HG03378 (cell line): Measurements from ENCODE around the gene RASIP1.
"Not testable (repeated sequence)": the region's sequence is repeated elsewhere in the genome, so short reads cannot be mapped to it uniquely, and the experiment has no call there.

Experiments used
- ATAC-seq: cut with Tn5 transposase; IDR thresholded peaks from one replicate; pipeline ENCODE4 v1.9.1; 2021; ENCODE audit warnings: mild to moderate bottlenecking, moderate library complexity; ENCODE audit not compliant: unreplicated experiment

The RASIP1 gene

DNA sequence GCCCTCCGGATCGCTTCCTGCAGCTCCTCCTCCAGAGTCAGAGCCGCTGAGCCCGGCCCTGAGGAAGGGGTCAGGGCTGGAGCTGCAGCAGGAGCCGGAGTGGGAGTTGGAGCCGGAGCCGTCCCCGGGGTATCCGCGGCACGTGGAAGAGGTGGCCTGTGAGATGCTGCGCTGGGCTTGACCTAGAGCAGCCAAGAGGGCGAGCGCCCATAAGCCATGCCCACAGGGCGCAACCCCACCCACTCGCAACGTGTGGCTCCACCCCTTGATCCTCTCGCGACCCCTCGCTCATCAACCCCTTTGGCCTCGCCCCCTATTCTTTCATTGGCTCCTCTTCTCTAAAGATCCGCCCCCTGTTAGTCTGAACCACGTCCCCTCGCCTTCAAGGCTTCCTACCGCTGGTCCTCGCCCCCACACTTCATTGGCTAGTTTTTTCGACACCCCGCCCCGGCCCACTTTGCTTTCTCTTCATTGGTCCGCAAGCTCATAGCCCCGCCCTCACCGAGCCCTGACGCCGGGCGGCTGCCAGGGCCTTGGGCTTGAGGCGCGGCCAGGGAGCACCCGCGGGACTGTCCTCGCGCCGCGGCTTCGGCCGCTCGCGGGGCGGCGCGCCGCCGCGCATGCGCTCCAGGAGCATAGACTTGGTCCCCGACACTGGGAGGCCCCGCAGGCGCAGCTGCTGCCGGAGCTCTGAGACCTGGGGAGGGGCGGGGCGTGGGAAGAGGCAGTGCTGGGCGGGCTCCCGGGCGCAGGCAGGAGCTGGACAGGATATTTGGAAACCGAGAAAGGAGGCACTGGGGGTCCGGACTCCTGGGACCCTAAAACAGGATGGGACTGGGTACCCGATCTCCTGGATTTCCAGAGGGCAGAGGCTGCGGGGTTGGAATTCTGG lies 26.3 kb downstream of the RASIP1 start:
- ATAC-seq: peak; percentile 77

- no peak for ATAC-seq
These were observed 27.2 kb downstream of the RASIP1 start for GRCh38 chr19:48713041-48713863.

GRCh38 chr19:48711106-48711662 lies 29.2 kb downstream of the RASIP1 start:
- no peak for ATAC-seq

- no peak for ATAC-seq
These were observed 31.9 kb downstream of the RASIP1 start for GRCh38 chr19:48708471-48708870.

DNA sequence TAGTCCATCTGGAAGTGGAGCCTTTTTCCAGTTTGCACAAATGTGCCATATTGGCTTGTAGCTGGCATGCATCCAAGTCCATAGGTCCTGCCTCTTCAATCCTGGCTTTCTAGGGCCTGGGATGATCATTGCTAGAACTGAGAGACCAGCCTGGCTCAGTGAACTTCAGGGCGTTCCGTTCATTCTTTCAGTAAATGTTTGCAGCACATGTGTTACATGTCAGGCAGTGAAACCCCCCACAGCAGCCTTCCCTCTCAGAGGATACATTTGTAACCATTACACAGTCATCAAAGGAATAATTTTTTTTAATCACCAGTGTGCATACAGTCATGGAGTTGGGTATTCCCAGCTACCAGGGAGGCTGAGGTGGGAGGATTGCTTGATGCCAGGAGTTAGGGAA lies 35.0 kb downstream of the RASIP1 start:
- no peak for ATAC-seq

- ATAC-seq: no peak
These were observed 37.1 kb downstream of the RASIP1 start for GRCh38 chr19:48703316-48703715.

DNA sequence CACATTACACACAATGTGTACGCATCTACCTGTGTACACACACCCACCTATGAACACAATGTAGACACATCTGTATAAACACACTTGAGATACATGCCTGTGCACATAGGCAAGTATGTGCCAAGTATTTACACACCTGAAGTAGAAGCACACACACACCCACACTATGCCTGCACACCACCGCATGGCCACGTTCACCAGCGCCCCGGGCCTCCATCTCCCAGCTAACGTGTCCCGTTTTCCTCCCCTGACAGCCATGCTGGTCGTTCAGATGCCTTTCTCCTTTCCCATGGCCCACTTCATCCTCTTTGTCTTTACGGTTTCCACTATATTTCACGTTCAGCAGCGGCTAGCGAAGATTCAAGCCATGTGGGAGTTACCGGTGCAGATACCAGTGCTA lies 37.7 kb downstream of the RASIP1 start:
- no peak for ATAC-seq

DNA sequence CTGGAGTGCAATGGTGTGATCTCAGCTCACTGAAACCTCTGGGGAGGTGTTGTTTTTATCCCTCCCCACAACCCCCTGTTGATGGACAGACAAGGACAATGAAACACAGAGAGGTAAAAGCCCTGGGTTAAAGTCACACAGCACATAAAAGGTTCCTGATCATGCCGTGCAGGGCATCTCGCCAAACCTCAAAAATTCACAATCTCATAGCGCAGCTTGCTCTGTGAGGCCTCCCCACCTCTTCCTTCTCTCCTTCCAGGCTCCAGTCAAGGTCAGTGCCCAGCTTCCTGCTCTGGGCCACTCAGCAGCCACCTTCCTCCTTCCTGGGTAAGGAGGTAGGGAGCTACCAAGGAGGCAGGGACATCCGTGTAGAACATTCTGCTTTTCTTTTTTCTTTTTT lies 42.4 kb downstream of the RASIP1 start:
- ATAC-seq: no peak

DNA sequence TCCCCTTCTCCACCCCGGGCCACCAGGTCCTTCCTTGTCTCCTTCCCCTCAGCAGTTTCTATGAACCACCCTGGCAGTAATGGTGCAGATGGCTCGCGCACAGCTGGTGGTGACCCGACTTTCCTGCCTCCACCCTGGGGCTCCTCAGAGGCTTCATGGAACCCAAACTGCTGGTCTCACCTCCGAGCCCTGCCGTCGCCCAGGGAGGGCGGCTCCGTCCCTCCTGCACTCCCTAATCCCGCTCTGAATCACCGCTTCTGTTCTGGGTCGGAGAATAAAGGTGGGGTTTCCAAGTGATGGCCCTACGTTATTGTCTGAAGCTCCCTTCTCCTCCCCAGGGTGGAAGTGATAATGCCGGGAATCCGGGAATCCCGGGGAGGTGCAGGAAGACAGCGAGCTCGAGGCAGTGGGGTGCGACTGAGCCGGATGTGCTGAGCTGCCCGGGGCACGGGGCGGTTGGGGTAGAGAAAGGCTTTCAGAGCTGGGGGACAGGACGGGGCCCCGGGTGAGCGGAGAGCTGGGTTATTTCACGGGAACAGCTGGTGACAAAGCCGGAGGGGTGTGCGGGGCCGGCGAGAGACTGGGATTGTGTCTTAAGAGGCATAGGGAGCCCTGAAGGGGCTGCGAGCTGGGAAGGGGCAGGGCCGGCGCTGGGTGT lies 43.9 kb downstream of the RASIP1 start:
- ATAC-seq: no peak

GRCh38 chr19:48695743-48696352 lies 44.6 kb downstream of the RASIP1 start, which contains the start of gene FUT2:
FUT2 (plus strand) TSS chr19:48695971; CDS start chr19:48702957, 6,986 bp downstream.
- no peak for ATAC-seq

GRCh38 chr19:48693629-48694028 lies 46.8 kb downstream of the RASIP1 start:
- not testable (repeated sequence) for ATAC-seq

- no peak for ATAC-seq
These were observed 51.0 kb downstream of the RASIP1 start for GRCh38 chr19:48689449-48689848.

- no peak for ATAC-seq
These were observed 52.6 kb downstream of the RASIP1 start for GRCh38 chr19:48687776-48688175.

GRCh38 chr19:48686637-48687036 lies 53.8 kb downstream of the RASIP1 start:
- ATAC-seq: not testable (repeated sequence)

DNA sequence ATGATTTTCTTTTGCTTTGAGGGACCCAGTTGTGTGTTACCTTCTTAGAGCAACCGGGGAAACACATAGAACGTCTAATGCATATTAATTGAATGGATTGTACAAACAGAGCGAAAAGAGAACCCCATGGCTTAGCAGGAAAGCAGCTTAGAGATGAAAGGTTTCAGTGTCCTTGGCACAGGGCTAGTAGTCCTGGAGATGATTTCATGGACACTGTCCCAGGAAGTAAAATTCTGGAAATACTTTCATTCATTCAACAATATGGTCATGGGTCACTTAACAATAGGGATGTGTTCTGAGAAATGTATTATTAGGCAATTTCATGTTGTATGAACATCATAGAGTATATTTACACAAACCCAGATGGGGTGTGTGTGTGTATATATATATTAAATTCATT lies 54.3 kb downstream of the RASIP1 start:
- no peak for ATAC-seq

GRCh38 chr19:48685583-48685982 lies 54.8 kb downstream of the RASIP1 start:
- no peak for ATAC-seq

DNA sequence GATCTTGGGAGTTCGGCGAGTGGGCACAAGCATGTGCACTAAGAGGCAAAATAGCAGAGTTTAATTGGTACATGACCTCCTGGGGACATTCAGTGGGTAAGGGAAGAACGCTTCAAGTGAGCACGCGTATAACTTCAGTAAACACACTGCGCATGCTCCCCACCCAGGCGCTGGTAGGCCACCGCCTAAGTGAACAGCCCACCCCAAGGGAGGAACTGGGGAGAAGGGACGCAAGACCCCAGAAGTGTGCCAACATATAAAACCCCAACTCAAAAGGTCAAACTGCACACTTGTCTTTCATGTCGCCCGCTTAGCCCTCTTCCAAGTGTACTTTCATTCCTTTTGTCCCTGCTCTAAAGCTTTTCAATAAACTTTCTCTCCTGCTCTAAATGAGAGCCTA lies 57.1 kb downstream of the RASIP1 start:
- no peak for ATAC-seq

GRCh38 chr19:48681127-48681470 lies 59.3 kb downstream of the RASIP1 start:
- no peak for ATAC-seq

DNA sequence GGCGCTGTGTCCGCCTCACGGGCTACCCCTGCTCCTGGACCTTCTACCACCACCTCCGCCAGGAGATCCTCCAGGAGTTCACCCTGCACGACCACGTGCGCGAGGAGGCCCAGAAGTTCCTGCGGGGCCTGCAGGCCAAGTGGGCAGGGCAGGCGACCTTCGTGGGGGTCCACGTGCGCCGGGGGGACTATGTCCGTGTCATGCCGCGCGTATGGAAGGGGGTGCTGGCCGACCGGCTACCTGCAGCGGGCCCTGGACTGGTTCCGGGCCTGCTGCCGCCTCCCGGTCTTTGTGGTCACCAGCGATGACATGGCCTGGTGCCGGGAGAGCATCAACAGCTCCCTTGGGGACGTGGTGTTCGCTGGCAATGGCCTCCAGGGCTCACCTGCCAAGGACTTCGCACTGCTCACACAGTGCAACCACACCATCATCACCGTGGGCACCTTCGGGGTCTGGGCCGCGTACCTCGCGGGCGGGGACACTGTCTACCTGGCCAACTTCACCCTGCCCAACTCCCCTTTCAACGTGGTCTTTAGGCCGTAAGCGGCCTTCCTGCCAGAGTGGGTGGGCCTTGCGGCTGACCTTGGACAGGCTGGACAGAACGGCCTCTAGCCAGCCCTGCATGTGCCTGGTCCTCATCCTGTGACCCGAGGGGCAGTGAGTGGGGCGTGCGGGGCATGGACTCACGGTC lies 59.8 kb downstream of the RASIP1 start:
- no peak for ATAC-seq

DNA sequence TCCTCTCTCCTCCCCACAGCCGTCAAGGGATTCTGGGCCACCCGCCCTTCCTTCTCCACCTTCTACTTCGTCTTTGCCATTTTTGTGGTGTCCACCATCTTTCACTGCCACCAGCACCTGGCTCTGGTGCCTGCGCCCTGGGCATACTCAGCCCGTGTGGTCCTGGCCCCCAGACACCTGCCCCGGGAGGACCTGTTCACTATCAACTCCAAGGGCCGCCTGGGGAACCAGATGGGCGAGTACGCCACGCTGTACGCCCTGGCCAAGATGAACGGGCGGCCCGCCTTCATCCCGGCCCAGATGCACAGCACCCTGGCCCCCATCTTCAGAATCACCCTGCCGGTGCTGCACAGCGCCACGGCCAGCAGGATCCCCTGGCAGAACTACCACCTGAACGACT lies 60.4 kb downstream of the RASIP1 start:
- not testable (repeated sequence) for ATAC-seq
